NT2/D1 (cell line): ENCODE results near the gene ZNF341.

Source experiments
- SUZ12 ChIP-seq: IDR thresholded peaks from 2 replicates; pipeline ENCODE4 v1.6.1; 2011; ENCODE audit not compliant: insufficient read length, insufficient read depth; ENCODE audit errors: extremely low read depth
- YY1 ChIP-seq: IDR thresholded peaks from 2 replicates; pipeline ENCODE4 v1.6.1; 2011; ENCODE audit not compliant: insufficient read length, insufficient read depth
- ZNF274 ChIP-seq: IDR thresholded peaks from 2 replicates; pipeline ENCODE4 v1.6.1; 2011; ENCODE audit warnings: mild to moderate bottlenecking, low read depth, low read length

DNA sequence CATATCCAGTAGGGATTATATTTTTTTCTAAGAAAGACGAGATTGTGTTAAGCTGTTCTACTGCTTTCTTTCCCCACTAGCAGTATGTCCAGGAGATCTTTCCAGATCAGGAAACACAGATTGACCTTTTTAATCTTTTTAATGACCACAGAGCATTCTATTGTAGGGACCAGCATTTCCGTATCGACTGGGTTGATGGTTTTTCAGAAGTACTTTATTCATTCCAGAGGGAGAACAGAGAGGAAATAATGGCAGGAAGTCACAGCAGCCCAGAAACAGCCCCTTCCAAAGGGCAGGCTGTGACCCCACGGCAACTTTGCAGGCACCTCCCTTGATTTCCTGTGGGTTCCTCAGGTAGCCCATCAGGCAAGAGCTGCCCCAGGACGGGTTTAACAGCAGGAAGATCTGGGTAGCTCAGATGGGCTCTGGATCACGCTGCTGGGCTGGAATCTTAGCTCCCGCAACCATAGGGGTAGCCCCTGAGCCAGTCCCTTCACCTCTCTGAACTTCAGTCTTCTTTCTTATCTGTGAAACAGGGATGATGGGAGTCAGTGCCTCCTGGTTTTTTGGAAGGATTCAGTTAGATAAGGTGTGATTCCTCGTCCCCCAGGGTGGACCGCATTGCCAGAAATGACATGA is 55.6 kb downstream of the ZNF341 start:
- no peak for TF ChIP-seq YY1
- no peak for TF ChIP-seq ZNF274
- no peak for TF ChIP-seq SUZ12
